Osteoblast (primary cell): ENCODE measurements around the gene ANGPTL2. TPM values are rescaled to one million over a fixed set of nuclear protein-coding genes. Genes with fewer than 3 reads are reported as not detected.

Experiments used
- DNase-seq: peaks from one replicate; pipeline ENCODE4 v3.0.0; 2011; ENCODE audit warnings: low spot score, mixed read lengths; ENCODE audit not compliant: insufficient read length; ENCODE audit errors: missing footprints
- H2AFZ ChIP-seq: 2 replicates; pipeline ENCODE4 v1.6.0; 2011; ENCODE audit warnings: mild to moderate bottlenecking, low read length
- H3K27ac ChIP-seq: 2 replicates; pipeline ENCODE4 v1.5.1; 2011; ENCODE audit warnings: mild to moderate bottlenecking, low read depth, low read length, moderate library complexity
- H3K27me3 ChIP-seq: 2 replicates; pipeline ENCODE4 v1.6.0; 2012; ENCODE audit warnings: mild to moderate bottlenecking, control low read depth, inconsistent platforms, low read length, moderate library complexity; ENCODE audit not compliant: insufficient read depth
- H3K36me3 ChIP-seq: 2 replicates; pipeline ENCODE4 v1.5.1; 2011; ENCODE audit warnings: mild to moderate bottlenecking, low read length, control low read depth, moderate library complexity; ENCODE audit not compliant: insufficient read depth
- H3K4me1 ChIP-seq: 2 replicates; pipeline ENCODE4 v1.5.1; 2011; ENCODE audit warnings: mild to moderate bottlenecking, low read length, control low read depth, moderate library complexity; ENCODE audit not compliant: insufficient read depth
- H3K4me2 ChIP-seq: 2 replicates; pipeline ENCODE4 v1.6.0; 2011; ENCODE audit warnings: mild to moderate bottlenecking, low read length; ENCODE audit not compliant: insufficient read depth
- H3K4me3 ChIP-seq: fragments of 200-600 bp; sonication (generic); 3 replicates; pipeline ENCODE4 v1.5.1; 2012; ENCODE audit warnings: mild to moderate bottlenecking, low read length, inconsistent platforms; ENCODE audit not compliant: insufficient read depth
- H3K79me2 ChIP-seq: 2 replicates; pipeline ENCODE4 v1.6.0; 2012; ENCODE audit warnings: mild to moderate bottlenecking, low read length, control low read depth, inconsistent platforms; ENCODE audit not compliant: insufficient read depth
- H3K9me3 ChIP-seq: 2 replicates; pipeline ENCODE4 v1.5.1; 2011; ENCODE audit warnings: low read depth, low read length, control low read depth
- H4K20me1 ChIP-seq: 2 replicates; pipeline ENCODE4 v1.6.0; 2012; ENCODE audit warnings: mild to moderate bottlenecking, low read length, control low read depth; ENCODE audit not compliant: insufficient read depth
- total RNA-seq: library from RNA; depleted of rRNA; stranded (reverse); fragments of >200 nt; gene quantifications from 2 replicates; pipeline ENCODE4 v1.2.3, GENCODE V29; 2012
- TF ChIP-seq, protein P1 (sequence below): IDR thresholded peaks from 2 replicates; pipeline ENCODE4 v1.5.1; 2011; ENCODE audit warnings: mild to moderate bottlenecking, low read depth, low read length, moderate library complexity; ENCODE audit errors: extremely low read depth

The ANGPTL2 gene
- total RNA-seq, 1 donor: 39.8 TPM

DNA sequence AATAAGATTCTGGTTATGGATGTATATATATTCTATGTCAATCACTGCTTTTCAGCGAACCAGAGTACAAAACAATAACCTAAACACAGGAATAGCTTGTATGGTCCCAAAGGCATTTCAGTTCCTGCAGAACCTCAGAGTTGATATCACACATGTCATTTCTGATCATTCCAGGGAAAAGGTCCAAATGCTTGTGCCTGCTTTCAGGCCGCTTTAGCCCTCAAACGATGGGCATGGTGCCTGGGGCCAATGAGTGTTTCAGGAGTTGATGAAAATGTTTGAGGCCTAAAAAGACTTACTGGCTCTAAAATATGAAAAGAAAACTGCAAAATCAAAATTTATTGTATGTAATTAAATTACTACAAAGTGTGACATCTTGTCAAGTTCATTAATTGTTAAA lies 22.8 kb downstream of the ANGPTL2 start:
- TF ChIP-seq, protein P1, sequence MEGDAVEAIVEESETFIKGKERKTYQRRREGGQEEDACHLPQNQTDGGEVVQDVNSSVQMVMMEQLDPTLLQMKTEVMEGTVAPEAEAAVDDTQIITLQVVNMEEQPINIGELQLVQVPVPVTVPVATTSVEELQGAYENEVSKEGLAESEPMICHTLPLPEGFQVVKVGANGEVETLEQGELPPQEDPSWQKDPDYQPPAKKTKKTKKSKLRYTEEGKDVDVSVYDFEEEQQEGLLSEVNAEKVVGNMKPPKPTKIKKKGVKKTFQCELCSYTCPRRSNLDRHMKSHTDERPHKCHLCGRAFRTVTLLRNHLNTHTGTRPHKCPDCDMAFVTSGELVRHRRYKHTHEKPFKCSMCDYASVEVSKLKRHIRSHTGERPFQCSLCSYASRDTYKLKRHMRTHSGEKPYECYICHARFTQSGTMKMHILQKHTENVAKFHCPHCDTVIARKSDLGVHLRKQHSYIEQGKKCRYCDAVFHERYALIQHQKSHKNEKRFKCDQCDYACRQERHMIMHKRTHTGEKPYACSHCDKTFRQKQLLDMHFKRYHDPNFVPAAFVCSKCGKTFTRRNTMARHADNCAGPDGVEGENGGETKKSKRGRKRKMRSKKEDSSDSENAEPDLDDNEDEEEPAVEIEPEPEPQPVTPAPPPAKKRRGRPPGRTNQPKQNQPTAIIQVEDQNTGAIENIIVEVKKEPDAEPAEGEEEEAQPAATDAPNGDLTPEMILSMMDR: no peak
- H2AFZ ChIP-seq: no peak overlapping the region
- no peaks in the 10 kb centered on the region for H3K4me1 ChIP-seq
- no peak overlapping the region for H3K4me2 ChIP-seq
- no peak for DNase-seq
- H3K9me3 ChIP-seq: no peaks in the 10 kb centered on the region
- no peak overlapping the region for H3K27ac ChIP-seq
- no peak overlapping the region for H3K4me3 ChIP-seq
- no peaks in the 10 kb centered on the region for H4K20me1 ChIP-seq
- H3K27me3 ChIP-seq: no peaks in the 10 kb centered on the region
- no peaks in the 10 kb centered on the region for H3K79me2 ChIP-seq
- H3K36me3 ChIP-seq: no peaks in the 10 kb centered on the region

DNA sequence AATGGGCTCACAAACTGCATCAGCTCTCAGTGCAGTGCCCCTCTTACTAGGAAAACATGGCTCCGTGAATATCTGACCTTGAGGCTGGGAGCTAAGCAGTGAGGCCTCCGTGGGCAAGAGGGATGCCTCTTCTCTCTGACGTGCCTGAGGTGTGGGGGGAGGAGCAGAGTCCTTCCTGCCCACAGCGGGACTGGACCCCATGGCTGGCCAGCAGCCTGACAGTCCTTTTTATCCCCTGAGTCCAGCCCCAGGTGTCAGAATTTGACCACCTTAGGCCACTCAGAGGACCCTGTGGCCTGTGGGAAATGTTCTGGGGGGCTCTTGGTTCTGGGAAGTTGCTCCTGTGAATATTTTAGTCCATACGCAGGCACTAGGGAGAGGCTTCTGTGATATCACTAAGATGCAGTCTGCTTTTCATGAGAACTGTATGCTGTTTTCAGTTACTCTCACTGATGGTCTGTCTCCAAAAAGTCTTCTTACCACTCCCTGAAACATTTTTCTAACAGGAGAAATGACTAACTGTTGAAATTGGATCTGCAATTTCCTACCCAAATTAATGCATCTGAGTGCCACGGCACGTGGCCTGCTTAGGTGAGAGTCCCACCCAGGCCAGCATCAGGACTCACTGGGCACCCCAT lies 23.4 kb downstream of the ANGPTL2 start:
- TF ChIP-seq, protein P1: no peak
- Histone ChIP-seq H2AFZ (no peak overlapping the region), H3K4me3 (no peak overlapping the region), H3K36me3 (no peaks in the 10 kb centered on the region), H3K9me3 (no peaks in the 10 kb centered on the region), H3K4me2 (no peak overlapping the region), H4K20me1 (no peaks in the 10 kb centered on the region), H3K79me2 (no peaks in the 10 kb centered on the region), H3K27me3 (no peaks in the 10 kb centered on the region), H3K27ac (no peak overlapping the region), H3K4me1 (no peaks in the 10 kb centered on the region)
- DNase-seq: no peak

DNA sequence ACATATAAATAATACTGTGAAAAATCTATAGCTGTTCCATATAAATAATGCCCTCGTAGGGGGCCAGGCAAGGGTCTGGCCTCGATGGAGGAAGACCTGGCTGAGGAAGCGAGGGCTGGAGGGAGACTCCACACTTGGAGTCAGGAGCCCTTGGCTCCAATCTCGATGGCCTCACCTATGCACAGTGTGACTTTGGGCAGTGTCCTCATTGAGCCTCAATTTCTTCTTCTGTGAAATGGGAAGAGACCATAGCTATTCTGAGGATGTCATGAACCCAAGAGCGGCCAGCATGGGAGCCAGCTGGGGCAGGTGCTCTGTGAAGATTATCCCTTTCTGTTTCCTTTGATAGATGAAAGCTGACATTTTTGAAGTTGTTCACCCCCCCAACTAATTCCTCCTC lies 24.8 kb downstream of the ANGPTL2 start:
- no peak for DNase-seq
- no peaks in the 10 kb centered on the region for H3K27me3 ChIP-seq
- TF ChIP-seq, protein P1: no peak
- no peaks in the 10 kb centered on the region for H3K36me3 ChIP-seq
- no peaks in the 10 kb centered on the region for H3K9me3 ChIP-seq
- H2AFZ ChIP-seq: no peak overlapping the region
- no peaks in the 10 kb centered on the region for H3K4me1 ChIP-seq
- H4K20me1 ChIP-seq: no peaks in the 10 kb centered on the region
- no peak overlapping the region for H3K27ac ChIP-seq
- H3K79me2 ChIP-seq: no peaks in the 10 kb centered on the region
- H3K4me3 ChIP-seq: no peak overlapping the region
- no peak overlapping the region for H3K4me2 ChIP-seq

DNA sequence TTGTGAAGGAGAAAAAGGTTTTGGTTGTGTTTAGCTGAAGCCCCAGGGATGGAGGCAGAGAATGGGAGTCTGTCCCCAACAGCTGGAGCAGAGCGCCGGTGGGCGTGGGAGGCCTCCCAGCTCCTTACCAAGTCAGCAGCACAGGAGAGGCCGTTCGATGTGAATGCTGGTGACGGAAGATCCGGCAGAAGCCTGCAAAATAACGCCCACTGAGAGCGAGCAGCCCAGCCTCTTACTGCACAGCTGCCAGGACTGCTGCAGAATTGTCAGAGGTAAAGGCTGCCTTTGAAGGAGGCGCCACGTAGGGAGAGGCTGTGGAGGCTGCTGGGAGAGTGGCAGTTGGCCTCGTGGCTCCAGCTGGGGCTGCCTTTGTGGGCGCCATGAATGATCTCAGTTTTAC lies 26.2 kb downstream of the ANGPTL2 start:
- Histone ChIP-seq H3K4me3 (no peak overlapping the region), H3K79me2 (no peaks in the 10 kb centered on the region), H3K9me3 (no peaks in the 10 kb centered on the region), H2AFZ (no peak overlapping the region), H4K20me1 (no peaks in the 10 kb centered on the region), H3K36me3 (no peaks in the 10 kb centered on the region), H3K4me1 (no peaks in the 10 kb centered on the region), H3K27me3 (no peaks in the 10 kb centered on the region), H3K4me2 (no peak overlapping the region), H3K27ac (no peak overlapping the region)
- no peak for DNase-seq
- TF ChIP-seq, protein P1: no peak
